EL (cell line): Measurements from ENCODE around the gene RAC3.
A peak's percentile ranks its signal among the peaks of the same experiment; 100 is the strongest.

ENCODE experiments used
- DNase-seq: peaks from one replicate; pipeline ENCODE4 v3.0.0-alpha.2; 2016

The RAC3 gene

DNA sequence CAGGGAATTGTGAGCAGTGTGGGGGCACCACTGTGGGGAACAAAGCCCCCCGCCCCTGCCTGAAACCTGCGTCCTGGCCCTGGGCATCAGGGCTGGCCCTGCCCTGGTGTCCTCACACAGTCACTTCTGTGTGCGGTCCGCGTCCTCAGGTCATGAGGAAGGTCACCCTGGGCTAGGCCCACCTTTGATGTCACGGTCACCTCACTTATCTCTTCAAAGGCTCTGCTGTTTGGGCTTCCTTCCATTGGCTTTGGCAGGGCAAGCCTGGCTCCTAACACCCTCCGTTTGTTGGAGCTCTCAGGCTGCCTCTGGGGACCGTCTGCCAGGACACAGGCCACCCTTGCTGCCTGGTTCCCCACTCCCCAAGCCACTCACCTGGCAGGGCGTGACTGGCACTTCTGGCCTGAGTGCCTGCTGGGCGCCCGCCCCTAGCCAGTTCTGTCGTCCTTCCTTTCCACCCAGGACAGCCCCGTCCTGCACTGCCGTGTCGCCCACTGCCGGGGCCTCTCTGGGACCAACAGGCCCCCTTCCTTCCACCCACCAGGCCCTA, 17.6 kb upstream of the RAC3 start:
- DNase-seq = no peak

DNA sequence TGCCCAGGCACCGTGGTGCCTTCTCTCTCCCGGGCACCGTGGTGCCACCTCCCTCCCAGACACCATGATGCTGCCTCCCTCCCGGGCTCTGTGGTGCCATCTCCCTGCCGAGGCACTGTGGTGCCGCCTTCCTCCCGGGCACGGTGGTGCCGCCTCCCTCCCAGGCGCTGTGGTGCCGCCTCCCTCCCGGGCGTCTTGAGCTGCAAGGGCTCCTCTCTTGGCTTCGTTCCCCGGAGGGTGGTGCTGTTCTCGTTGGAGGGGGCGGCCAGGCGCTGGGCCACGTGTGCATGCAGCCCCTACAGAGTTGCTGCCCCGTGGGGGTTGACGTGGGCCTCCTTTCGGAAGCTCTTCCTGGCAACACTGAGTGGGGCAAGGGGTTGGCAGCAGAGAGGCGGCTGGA, 17.0 kb upstream of the RAC3 start:
- DNase-seq = no peak

DNA sequence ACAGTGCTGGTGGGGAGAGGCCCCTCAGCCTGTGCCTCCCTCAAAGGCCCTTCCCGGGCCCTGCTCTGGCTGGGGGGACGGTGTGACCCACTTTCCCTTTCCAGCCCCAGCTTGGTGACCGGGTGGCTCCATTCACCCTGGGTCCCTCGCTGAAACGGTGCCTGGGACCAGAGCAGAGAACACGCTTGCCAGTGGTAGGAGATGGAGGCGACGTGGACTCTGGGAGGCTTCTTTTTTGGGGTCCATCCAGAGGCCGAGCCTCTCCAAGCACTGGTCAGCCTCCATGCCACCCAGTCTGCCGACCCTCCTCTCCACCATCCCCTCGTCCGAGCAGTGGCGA, 16.5 kb upstream of the RAC3 start:
- no peak for DNase-seq

DNA sequence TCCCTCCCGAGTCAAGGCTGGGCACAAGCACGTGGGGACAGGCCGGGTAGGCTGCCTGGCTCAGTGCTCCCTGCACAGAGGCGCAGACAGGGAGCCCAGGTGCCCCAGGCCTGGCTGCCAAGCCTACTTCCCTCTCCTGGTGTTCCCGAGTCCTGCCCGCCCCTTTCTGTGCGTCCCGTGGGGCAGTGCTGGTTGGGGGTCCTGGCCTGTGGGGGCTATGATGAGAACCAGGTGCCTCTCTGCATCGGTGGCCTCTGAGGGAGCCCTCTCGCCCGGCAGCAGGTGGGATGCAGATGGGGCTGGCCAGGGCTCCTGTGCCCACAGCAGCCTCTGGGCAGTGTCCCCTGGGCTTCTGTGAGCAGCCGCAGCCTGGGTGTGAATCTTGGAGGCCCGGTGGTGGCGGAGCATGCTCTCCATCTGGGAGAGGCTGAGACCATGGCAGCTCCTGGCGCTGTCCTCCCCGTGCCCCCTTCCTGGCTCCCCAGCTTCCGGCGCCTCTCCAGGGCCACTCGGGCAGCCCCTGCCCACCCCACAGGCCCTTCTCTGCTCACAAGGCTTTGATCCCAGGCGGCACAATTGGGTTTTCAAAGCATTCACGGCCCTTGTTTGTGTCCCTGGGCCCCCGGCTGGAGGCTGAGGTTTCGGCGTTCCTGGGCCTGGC, 16.0 kb upstream of the RAC3 start:
- no peak for DNase-seq

DNA sequence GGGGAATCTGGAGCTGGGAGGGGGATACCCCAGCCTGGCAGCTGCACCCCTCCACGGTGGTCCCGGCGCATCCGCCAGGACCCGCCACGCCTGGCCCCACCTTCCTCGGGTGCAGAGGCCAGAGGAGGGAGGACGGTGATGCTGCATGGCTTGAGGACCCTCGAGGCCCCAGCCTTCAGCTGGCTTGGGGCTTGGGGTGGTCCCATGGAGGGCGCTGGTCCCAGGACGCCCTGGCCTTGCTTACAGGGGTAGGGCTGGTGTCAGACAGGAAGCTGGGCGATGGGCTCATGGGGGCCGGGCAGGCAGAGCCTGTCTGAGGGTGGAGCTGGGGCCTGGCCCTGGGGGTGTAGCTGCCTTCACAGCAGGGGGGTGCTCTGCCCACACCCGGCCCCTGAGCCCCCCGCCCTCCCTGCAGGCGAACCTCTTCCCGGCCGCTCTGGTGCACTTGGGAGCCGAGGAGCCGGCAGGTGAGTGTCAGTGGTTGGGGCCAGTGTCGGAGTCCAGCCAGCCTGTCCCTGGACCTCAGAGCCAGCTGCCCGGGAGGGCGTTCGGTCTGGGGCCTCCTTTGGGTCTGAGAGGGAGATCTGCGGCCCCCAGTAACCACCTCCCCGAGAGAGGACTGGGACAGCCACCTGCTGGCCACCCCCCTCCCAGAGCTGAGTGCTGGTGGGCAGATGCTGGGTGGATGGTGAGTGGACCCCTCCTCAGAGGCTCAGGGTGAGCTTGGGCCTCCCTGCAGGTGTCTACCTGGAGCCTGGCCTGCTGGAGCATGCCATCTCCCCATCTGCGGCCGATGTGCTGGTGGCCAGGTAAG, 15.2 kb upstream of the RAC3 start:
- DNase-seq = no peak

DNA sequence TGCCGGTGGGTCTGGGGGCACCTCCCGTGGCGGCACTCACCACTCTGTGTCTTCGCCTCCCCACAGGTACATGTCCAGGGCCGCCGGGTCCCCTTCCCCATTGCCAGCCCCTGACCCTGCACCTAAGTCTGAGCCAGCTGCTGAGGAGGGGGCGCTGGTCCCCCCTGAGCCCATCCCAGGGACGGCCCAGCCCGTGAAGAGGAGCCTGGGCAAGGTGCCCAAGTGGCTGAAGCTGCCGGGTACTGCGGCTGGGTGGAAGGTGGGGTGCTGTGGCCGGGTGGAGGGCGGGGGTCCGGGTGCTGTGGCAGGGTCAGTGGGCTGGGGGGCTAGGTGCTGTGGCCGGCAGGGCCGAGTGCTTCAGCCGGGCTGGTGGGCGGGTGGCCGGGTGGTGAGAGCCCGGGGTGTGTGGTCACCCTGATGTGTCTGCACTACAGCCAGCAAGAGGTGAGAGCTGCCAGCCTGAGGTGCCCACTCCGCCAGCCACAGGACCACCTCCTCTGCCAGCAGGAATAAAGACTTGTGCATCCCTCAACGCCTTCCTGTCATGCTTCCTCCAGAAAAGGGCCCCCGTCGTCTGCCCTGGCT, 14.5 kb upstream of the RAC3 start:
- DNase-seq = no peak

DNA sequence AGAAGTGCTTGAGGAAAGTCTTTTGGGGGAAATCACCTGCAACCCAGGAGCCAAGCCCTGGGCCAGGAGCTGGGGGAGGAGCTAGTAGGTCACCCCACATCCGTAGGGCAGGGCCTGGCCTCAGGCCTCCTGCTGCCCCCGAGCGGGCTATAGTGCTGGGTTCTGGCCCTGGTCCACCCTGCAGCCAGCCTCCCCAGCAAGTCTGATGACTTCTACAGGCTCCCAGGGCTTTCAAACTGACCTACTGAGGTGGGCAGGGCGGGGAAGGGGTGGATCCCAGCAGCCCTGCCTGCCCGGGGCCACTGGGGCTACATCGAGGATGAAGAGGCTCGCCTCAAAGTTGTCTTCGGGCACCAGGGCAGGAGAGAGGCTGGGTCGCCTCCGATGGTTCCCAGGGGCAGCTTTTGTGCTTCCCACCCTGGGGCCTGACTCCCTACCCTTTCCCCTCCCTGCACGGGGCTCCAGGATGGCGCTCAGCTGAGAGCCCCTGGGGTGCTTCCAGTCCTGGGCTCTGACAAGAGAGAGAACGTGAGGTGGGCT, 13.8 kb upstream of the RAC3 start:
- no peak for DNase-seq

DNA sequence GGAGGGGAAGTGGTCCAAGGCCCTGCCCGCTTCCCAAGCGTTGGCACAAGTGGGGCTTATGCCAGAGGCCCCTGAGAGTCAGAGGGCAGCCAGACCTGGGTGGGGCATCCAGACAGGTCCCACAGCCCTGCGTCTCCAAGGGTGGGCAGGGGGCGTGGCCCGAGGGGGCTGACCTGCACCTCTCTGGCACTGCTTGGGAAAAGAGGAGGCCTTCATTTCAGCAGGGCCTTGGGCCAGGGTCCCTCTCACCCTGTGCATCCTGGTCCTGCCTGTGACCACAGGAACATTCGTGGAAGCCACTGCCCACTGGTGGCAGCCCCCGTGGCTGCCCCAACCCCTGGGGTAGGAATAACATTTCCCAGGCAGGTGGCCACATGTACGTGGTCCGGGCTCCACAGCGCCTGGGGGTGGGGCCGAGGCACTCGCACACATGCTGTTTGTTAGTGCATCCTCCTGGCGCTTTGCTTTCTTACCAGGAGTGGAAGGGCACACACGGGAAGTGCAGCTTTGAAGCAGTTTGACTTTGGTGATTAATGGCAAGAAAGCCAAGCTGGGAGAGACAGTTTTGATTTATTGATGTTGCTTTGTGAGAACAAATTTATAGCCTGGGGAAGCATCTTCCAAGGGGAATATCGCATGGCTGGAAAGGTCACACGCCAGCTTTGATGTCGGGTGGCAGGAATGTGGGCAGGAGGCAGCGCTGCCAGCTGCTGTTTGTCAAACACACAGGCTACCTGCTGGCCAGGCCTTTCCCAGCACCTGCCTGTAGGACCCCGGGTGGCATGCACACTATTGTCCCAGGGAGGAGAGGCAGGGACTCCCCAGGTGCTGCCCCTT, 13.1 kb upstream of the RAC3 start:
- DNase-seq = no peak

DNA sequence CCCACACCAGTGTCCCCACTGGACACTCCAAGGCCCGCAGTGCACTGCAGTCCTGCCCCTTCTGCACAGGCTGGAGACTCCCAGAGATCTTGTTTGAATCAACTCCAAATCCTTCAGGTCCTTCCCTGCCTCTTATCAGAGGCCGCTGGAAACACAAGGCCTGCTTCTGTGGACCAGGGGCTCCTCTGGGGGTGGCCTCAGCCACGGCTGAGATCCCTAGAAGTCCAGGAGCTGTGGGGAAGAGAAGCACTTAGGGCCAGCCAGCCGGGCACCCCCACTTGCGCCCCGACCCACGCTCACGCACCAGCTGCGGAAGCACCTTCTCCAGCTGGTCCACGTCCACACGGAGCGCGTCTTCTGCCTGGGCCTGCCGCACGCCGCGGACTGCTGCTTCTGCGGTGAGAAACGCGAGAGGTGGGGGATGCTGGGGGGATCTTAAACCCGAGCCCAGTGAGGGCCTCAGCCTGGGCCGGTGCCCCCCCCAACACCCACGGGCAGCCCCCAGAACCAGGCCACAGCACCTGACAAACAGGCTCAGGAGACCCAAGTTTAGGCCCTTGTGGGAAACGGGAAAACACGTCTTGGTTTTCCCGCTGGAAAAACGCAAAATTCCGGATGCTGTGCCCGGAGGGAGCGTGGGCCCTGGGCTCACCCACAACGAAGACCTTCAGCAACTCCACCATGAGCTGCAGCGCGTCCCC, 12.3 kb upstream of the RAC3 start:
- DNase-seq = no peak

DNA sequence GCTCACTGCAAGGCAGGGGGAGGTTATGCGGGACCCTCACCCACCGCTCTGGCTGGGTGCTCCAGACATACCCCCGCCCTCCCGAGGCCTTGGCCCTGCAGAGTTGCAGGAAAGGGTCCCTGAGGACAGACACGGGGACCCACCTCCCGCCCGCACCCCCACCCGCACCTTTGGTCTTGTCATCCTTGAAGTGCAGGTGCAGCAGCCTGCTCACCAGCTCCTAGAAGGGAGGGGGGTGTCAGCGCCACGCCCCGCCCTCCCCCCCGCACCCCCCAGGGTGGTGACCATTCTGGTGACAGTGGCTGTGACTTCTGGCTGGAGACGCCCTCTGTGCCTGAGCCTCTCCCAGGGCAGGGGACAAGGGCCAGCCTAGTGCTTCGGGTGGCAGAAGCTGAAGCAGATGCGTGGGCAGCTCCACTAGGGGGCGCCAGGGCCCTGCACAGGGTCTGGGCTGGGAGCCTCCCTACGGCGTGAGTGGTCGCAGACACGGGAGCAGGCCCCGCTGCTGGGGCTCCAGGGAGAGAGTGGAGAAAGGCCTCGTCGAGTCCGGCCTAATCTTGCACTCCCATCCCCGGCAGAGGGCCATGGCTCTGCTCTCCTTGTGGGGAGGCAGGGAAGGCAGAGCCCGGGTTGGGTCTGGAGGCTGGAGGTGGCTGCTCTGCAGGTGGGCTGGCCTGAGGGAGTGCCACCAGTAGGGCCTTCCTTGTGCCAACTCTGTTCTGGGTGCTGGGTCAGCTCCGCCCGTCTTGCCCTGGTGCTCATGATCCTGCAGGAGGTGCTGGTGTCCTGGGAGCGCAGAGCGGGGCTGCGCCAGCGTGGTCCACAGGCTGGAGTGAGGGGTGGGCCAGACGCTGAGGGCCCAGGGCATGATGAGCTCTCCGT, 11.5 kb upstream of the RAC3 start:
- DNase-seq = peak; percentile 56

DNA sequence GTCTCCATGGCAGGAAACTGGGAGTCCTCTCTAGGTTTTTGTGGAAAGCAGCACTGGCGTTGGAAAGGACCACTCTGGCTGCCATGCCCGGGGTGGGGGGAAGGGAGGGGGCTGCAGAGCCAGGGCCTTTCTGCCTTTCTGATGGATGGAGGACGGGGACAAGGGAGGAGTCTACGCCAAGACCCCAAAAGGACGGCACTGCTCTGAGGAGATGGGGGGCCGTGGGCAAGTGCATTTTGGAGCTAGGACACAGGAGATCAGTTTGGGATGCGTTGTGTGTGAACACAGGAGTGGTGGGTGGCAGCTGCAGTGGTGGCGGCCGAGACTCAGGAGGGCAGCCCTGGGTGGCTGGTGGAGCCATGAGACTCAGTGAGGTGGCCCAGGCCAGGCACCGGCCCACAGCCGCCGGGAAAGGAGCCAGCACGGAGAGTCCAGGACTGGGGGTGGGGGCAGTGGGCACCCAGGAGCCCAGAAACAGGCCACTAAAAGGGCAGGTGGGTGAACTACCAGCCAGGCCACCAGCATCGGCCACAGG, 10.8 kb upstream of the RAC3 start:
- no peak for DNase-seq

DNA sequence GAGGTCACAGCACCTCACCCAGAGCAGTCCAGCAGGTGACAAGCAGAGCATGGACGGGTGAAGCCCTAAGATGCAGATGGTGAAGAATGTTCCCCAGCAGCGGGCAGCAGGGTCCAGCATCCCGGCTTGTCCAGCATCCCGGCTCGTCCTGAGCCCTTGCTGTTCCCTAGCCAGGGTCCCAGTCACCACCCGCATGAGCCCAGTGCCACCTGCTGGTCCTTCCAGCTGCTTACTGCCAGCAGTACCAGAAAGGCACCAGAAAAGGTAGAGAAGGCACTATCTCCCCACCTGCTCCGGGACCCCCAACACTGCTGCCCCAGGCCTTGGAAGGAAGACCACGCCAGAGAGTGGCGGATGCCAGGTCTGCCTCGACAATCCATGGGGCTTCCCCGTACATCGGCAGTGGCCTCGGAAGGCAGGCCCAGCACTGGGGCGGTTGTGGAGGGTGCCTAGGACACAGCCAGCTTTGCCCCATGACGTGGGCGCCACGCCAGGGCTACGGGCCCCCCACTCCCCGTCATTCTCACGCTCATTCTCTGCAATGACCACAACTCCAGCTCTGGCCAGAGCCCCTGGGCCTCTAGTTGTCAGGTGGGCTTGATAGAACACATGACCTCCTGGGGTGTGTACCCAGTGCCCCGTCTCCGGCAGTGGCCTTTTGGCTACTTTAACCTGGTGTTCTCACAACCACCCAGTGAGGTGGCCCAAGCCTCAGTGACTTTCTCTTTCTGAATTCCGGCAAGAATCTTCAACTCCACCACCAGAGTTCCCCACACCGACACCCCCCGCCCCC, 10.2 kb upstream of the RAC3 start:
- peak; percentile 75 for DNase-seq

DNA sequence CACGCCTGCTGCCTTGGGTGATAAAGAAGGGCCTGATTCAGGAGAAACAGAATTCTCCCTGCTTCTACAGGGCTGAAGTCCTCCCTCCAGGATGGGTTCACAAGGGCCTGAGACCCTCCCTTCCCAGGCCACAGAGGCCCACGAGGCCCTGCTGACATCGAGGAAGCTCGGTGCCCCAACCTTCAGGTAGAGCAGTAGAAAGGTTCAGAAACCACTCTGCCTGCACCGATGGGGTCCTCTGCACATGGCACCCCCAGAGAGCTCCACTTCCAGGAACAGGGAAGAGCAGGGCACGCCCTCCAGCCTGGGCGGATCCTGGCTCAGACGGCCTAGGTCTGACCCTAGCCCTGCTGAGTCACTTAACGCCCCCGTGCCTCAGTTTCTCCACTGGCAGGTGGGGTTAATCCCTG, 9.6 kb upstream of the RAC3 start:
- no peak for DNase-seq

DNA sequence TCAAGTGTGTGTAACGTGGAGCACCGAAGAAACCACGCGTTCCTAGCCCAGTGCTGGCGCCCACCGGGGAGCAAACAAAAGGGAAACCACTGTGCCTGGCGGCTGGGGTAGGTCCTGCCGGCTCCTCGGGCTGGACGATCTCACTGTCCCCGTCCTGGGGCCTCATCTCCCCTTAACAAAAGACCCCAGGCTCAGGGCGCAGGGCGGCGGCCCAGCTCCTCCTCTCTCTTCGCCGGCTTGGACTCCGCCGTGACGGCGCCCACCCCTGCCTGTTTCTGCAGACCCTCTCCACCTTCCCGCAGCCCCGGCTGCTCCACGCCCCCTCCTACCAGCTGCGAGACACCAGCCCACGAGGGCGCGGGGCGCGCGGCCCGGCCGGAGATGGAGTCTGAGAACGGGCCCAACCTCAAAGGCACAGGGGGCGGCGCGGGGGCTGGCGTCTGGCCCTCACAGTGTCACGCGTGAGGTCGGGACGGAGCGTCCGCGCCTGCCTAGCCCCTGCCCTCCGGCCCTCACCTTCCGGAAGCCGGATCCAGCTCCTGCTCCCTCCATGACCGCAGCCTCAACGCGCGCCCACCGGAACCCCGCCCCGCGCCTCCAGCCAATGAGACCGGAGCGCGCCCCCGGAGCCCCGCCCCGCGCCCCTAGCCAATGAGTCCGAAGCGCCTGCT, 9.0 kb upstream of the RAC3 start, which contains the start of gene CENPX:
Gene CENPX (minus strand): TSS at position 569 of the 671 bp plus-strand sequence. CDS start 17 bp downstream, at position 552.
- DNase-seq = no peak

DNA sequence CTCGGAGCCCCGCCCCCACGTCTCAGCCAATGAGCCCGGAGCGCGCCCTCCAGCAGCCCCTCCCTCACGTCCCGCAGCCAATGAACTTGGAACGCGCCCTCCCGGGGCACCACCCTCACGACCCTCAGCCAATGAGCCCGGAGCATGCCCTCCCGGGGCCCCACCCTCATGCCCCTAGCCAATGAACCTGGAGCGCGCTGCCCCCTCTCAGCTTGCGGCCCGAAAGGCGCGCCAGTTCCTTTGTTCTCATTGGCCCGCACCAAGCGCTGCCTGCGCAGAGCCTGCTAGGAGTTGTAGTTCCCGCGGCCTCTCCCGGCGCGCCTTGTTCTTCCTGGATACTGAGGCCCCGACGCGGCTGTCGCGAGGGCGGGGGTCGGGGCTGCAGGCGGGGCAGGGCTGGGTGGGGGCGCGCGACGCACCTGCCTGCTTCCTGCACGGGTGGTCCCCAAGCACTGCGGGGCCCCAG, 8.5 kb upstream of the RAC3 start, which contains the start of gene LRRC45:
Gene LRRC45 (plus strand): TSS at position 325 of the 466 bp plus-strand sequence. CDS start 339 bp downstream, outside the sequence.
- DNase-seq = peak; percentile 100

DNA sequence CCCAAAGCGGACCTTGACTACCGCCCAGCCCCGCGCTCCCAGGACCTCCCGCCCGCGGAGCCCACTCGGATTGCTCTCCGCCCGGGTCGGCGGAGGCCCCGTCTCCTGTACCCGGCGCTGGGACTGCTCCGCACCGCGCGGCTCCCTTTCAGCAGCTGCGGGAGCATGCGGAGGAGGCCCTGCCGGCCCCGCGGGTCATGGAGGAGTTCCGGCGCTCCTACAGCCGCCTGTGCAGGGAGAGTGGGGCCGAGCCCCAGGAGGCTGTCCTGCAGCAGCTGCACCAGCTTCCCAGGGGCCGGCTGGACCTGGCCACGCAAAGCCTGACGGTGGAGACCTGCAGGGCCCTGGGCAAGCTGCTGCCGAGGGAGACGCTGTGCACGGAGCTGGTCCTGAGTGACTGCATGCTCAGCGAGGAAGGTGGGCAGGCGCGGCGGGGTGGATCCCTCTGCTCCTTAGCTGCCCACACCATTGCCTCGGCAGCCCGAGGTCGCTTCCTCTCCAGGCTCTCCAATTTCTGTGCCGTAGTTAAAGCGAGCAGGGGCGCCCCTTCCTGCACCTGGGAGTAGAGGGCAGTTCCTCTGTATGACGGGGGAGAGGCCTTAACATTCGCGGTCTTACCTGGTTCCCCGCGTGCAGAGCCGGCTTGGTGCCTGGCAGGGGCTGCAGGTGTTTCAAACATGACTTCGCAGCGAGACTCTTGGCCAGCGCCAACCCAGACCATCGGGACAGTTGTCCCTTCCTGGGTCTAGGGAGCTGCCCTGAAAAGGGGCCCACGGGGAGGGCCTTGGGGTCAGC, 7.8 kb upstream of the RAC3 start:
- peak; percentile 31 for DNase-seq

DNA sequence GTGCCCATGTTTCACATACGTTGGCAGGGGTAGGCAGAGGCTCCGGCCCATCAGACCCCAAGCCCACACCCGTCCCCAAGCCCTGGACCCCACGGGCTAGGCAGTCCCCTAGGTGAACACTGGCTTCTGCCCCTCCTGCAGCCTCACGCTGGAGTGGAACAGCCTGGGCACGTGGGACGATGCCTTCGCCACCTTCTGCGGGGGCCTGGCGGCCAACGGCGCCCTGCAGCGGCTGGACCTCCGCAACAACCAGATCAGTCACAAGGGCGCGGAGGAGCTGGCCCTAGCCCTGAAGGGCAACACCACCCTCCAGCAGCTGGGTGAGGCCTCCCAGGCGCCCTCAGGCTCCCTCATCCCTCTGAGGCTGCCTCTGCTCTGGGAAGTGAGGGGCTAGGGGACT, 6.6 kb upstream of the RAC3 start:
- no peak for DNase-seq
